Measurements from ENCODE around the gene FBF1. TPM values are rescaled to one million over a fixed set of nuclear protein-coding genes. Genes with fewer than 3 reads are reported as not detected.
"Not testable (repeated sequence)": the region's sequence is repeated elsewhere in the genome, so short reads cannot be mapped to it uniquely, and the experiment has no call there.

FBF1 gene
- polyA plus RNA-seq, 1 experiment: 2.5 TPM

DNA sequence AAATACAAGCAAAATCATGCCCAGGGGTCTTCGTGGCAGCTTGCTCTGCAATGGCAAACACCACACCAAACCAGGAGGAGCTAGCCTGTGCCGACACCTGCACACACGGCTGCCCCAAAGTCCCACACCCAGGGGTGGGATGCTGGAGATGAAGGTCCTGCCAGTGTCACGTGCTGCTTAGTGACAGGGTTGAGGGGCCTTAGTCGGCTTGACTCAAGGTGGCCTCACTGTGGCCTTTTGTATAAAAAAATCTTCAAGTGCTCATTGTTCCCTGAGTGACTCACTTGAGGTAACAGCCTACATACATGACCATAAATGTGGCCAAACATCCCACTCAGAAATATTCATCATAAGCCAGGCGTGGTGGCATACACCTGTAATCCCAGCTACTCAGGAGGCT, 51.4 kb downstream of the FBF1 start:
- POLR2A ChIA-PET: no interaction called here
- Histone ChIP-seq H3K27ac (ENCODE audit: low read depth, low read length) (no peak overlapping the region), H3K27me3 (ENCODE audit: control insufficient read depth, insufficient read depth, low read length) (no peaks in the 10 kb centered on the region), H3K9me3 (ENCODE audit: control insufficient read depth, insufficient read depth, low read length) (no peaks in the 10 kb centered on the region; the same call in 1 of the 2 replicates), H3K4me3 (ENCODE audit: low read depth, low read length) (no peak overlapping the region)
- CTCF ChIA-PET: interaction anchor here (1.4 kb wide), 1 partner anchor 28 kb away, joined by 3 read pairs; no protein-coding TSS in a partner anchor
- TF ChIP-seq, protein P1, sequence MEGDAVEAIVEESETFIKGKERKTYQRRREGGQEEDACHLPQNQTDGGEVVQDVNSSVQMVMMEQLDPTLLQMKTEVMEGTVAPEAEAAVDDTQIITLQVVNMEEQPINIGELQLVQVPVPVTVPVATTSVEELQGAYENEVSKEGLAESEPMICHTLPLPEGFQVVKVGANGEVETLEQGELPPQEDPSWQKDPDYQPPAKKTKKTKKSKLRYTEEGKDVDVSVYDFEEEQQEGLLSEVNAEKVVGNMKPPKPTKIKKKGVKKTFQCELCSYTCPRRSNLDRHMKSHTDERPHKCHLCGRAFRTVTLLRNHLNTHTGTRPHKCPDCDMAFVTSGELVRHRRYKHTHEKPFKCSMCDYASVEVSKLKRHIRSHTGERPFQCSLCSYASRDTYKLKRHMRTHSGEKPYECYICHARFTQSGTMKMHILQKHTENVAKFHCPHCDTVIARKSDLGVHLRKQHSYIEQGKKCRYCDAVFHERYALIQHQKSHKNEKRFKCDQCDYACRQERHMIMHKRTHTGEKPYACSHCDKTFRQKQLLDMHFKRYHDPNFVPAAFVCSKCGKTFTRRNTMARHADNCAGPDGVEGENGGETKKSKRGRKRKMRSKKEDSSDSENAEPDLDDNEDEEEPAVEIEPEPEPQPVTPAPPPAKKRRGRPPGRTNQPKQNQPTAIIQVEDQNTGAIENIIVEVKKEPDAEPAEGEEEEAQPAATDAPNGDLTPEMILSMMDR (IDR thresholded peaks at IDR 0.05; ENCODE audit: low read depth, low read length): no peak
- no peak for DNase-seq (ENCODE audit: low read depth, low spot score)

DNA sequence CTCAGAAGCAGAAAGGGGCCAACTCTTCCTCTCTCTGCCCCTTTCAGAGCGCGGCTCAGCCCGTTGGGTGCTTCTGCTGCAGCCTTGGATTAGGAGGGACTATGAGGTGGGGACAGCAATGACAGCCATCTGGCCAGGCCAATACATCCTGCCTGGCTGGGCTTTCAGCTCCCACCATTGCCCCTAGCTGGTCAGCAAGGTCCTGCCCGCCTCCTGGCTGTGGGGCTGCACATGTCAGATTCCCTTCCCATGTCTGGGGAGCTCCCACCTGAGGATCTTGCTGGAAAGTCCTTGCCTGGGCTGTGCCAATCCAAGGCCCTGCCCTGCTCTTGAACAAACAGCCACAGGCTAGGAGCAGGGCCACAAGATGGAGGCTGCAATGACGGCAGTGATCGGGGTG, 52.4 kb downstream of the FBF1 start:
- Histone ChIP-seq H3K9me3 (ENCODE audit: control insufficient read depth, insufficient read depth, low read length) (no peaks in the 10 kb centered on the region; the same call in 1 of the 2 replicates), H3K27ac (ENCODE audit: low read depth, low read length) (no peak overlapping the region), H3K27me3 (ENCODE audit: control insufficient read depth, insufficient read depth, low read length) (no peaks in the 10 kb centered on the region), H3K4me3 (ENCODE audit: low read depth, low read length) (no peak overlapping the region)
- ChIA-PET CTCF (no interaction called here), POLR2A (no interaction called here)
- TF ChIP-seq, protein P1 (IDR thresholded peaks at IDR 0.05; ENCODE audit: low read depth, low read length): no peak
- no peak for DNase-seq (ENCODE audit: low read depth, low spot score)

DNA sequence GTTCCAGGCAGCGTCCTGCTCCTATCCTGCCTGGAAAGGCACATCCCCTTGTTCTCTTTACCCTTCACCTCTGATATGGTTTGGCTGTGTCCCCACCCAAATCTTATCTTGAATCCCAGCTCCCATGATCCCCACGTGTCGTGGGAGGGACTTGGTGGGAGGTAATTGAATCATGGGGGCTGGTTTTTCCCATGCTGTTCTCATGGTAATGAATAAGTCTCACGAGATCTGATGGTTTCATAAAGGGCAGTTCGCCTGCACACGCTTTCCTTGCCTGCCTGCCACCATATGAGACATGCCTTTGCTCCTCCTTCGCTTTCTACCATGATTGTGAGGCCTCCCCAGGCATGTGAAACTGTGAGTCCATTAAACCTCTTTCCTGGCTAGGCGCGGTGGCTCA, 55.0 kb downstream of the FBF1 start:
- DNase-seq (ENCODE audit: low read depth, low spot score); H3K27ac ChIP-seq (ENCODE audit: low read depth, low read length); CTCF ChIA-PET; H3K27me3 ChIP-seq (ENCODE audit: control insufficient read depth, insufficient read depth, low read length); H3K9me3 ChIP-seq (ENCODE audit: control insufficient read depth, insufficient read depth, low read length); H3K4me3 ChIP-seq (ENCODE audit: low read depth, low read length): not testable (repeated sequence)
- POLR2A ChIA-PET: interaction anchor here (0.7 kb wide), 1 partner anchor 27 kb away, joined by 12 read pairs; no protein-coding TSS in a partner anchor

DNA sequence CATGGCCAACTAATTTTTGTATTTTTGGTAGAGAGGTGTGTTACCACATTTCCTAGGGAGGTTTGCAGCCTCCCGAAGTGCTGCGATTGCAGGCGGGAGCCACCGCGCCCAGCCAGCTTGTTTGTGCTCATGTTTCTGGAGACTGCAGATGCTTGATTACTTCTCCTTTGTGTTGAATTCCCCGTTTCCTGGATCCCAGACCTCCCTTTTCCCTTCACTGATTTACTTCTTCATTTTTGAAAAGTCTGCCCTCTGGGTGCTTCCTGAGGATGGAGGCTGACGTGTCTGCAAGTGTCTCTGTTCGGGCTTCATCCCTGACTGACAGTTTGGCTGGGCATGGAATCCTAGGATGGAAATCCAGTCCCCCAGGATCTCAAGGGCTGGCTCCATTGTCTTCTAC, 55.4 kb downstream of the FBF1 start:
- H3K9me3 ChIP-seq (ENCODE audit: control insufficient read depth, insufficient read depth, low read length): no peaks in the 10 kb centered on the region
- H3K4me3 ChIP-seq (ENCODE audit: low read depth, low read length): no peak overlapping the region
- CTCF ChIA-PET: no interaction called here
- POLR2A ChIA-PET: no interaction called here
- TF ChIP-seq, protein P1 (IDR thresholded peaks at IDR 0.05; ENCODE audit: low read depth, low read length): no peak
- H3K27ac ChIP-seq (ENCODE audit: low read depth, low read length): no peak overlapping the region
- no peak for DNase-seq (ENCODE audit: low read depth, low spot score)
- H3K27me3 ChIP-seq (ENCODE audit: control insufficient read depth, insufficient read depth, low read length): peaks cover 6% of the 10 kb centered on the region

DNA sequence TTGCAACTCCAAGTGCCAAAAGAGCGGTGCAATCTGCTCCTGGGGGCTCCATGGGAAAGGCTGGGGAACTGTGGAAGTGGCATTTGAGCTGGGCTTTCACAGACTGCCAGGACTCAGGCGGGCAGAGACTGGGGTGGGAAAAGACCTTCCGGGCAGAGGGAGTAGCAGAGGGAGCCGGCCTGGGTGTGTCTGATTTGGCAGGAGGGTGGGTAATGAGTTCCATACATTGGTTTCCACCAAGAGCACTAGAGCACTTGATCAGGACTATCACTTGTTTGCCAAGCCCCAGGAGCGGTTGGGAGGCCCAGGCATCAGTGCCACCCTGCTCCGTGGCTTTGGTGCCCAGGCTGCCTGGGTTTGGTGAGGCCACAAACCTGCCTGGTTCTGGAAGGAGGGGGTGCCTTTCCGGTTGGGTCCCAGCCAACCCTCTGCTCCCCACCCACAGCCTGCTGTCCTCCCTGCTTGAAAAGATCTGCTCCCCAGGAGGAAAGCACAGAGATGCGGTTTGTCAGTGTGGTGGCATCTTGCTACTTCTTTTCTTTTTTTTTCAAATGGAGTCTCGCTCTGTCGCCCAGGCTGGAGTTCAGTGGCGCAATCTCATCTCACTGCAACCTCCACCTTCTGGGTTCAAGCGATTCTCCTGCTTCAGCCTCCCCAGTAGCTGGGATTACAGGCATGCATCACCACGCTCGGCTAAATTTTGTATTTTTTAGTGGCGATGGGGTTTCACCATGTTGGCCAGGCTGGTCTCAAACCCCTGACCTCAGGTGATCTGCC, 59.0 kb downstream of the FBF1 start:
- H3K4me3 ChIP-seq (ENCODE audit: low read depth, low read length): no peak overlapping the region
- POLR2A ChIA-PET: no interaction called here
- H3K9me3 ChIP-seq (ENCODE audit: control insufficient read depth, insufficient read depth, low read length): no peaks in the 10 kb centered on the region
- peaks cover 6% of the 10 kb centered on the region for H3K27me3 ChIP-seq (ENCODE audit: control insufficient read depth, insufficient read depth, low read length)
- DNase-seq (ENCODE audit: low read depth, low spot score): no peak
- H3K27ac ChIP-seq (ENCODE audit: low read depth, low read length): no peak overlapping the region
- CTCF ChIA-PET: interaction anchor here (0.6 kb wide), 2 partner anchors 36 to 132 kb away, joined by 4 read pairs; no protein-coding TSS in a partner anchor
- TF ChIP-seq, protein P1 (IDR thresholded peaks at IDR 0.05; ENCODE audit: low read depth, low read length): no peak
